Ovary (tissue), 3 donors: Measurements from ENCODE around the gene AP3S2.

Experiments
- EP300 ChIP-seq: sonication (generic); formaldehyde crosslinking; IDR thresholded peaks from one replicate; pipeline ENCODE4 v1.6.1; 2017; ENCODE audit warnings: antibody characterized with exemption
- POLR2A ChIP-seq: fragments of 450-650 bp; IDR thresholded peaks from one replicate; pipeline ENCODE4 v1.6.1; 2017; ENCODE audit warnings: antibody characterized with exemption, mild to moderate bottlenecking, moderate library complexity
- TF ChIP-seq, protein P1 (sequence below), 3 donors: fragments of 450-650 bp in 2 of 3; fragments of 200-600 bp in 1 of 3; IDR thresholded peaks; one replicate each; pipeline versions ENCODE4 v1.5.1 to v1.8.0; 2016 to 2022; ENCODE audit warnings: antibody characterized with exemption in 3 of 3, mild to moderate bottlenecking in 1 of 3
- donor health status: DM: no; HTN: no; CAD: no.

DNA sequence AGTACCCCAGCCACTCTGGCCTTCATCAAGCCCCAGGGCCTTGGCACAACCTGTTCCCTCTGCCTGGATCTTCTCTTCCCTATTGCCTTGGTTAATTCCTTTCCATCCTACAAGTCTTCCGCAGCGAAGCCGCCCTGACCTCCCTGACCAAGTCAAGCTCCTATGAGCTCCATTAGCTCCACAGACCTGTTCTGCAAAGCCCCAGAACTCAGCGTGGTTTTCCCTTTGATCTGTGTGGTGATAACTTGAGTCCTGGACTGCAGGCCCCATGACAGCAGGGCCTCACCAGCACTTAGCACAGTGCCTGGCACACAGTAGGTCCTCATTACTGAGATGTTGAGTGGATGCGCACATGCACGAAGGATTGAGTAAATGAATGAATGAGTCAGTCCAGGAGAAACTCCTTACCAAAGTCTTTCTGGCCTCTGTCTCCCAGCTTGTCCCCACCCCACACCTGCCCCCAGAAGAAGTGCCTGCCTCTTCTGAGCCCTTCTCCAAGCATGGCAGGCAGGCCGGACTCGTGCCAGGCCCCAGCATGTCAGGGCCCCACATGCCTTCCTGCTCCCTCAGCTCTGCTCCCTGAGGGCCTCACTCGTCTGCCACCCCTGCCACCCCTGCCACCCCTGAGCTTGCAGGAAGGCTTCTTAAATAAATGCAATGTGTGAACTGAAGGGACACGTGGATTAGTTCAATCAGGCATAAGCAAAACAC, 85.5 kb downstream of the AP3S2 start:
- TF ChIP-seq, protein P1, sequence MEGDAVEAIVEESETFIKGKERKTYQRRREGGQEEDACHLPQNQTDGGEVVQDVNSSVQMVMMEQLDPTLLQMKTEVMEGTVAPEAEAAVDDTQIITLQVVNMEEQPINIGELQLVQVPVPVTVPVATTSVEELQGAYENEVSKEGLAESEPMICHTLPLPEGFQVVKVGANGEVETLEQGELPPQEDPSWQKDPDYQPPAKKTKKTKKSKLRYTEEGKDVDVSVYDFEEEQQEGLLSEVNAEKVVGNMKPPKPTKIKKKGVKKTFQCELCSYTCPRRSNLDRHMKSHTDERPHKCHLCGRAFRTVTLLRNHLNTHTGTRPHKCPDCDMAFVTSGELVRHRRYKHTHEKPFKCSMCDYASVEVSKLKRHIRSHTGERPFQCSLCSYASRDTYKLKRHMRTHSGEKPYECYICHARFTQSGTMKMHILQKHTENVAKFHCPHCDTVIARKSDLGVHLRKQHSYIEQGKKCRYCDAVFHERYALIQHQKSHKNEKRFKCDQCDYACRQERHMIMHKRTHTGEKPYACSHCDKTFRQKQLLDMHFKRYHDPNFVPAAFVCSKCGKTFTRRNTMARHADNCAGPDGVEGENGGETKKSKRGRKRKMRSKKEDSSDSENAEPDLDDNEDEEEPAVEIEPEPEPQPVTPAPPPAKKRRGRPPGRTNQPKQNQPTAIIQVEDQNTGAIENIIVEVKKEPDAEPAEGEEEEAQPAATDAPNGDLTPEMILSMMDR (IDR thresholded peaks at IDR 0.05) = no peak
- no peak for TF ChIP-seq EP300
- no peak for TF ChIP-seq POLR2A
